GM12878 (cell line): ENCODE data around the gene POP7. TPM values are rescaled to one million over a fixed set of nuclear protein-coding genes. Genes with fewer than 3 reads are reported as not detected.
A peak's percentile ranks its signal among the peaks of the same experiment; 100 is the strongest.

Source experiments
- ATAC-seq: fragments of 200-7000 bp; cut with Tn5 transposase; 3 replicates; pipeline ENCODE4 v1.9.1; 2020; ENCODE audit warnings: mild to moderate bottlenecking, moderate library complexity
- BruUV-seq: library from RNA; stranded (reverse); fragments of 400-500 nt; replicated peaks from 2 replicates; lab custom pipeline; 2021; lab: Mats Ljungman, UMichigan
- CTCF ChIA-PET: fragments of 300-600 bp; sonication (Branson Sonifier 250); formaldehyde crosslinking; extraction: SDS; loops from one replicate; lab custom pipeline; 2021; ENCODE audit warnings: inconsistent platforms; lab: Yijun Ruan, JAX
- POLR2A ChIA-PET: fragments of 350-600 bp; formaldehyde crosslinking; extraction: SDS; loops from one replicate; lab custom pipeline; 2021; ENCODE audit warnings: inconsistent platforms; lab: Charles Lee
- RAD21 ChIA-PET: fragments of 300-600 bp; sonication (Branson Sonifier 250); formaldehyde crosslinking; loops from one replicate; lab custom pipeline; 2023; ENCODE audit warnings: antibody characterized with exemption; ENCODE audit not compliant: unreplicated experiment; lab: Charles Lee
- SMC1A ChIA-PET: fragments of 300-600 bp; sonication (Branson Sonifier 250); formaldehyde crosslinking; loops from one replicate; lab custom pipeline; 2023; ENCODE audit not compliant: unreplicated experiment, uncharacterized antibody; lab: Charles Lee
- DNase-seq: peaks from one replicate; pipeline ENCODE4 v3.0.0-alpha.2; 2011; ENCODE audit warnings: low read depth, low spot score
- FAIRE-seq: peaks from 3 replicates; lab custom pipeline; 2011; peaks lifted over from hg19 to GRCh38; lab: Jason Lieb, UNC
- H2AFZ ChIP-seq: 2 replicates; pipeline ENCODE4 v1.6.0; 2011; ENCODE audit warnings: low read depth, low read length, control low read depth; ENCODE audit not compliant: control insufficient read depth
- H3K27ac ChIP-seq: 2 replicates; pipeline ENCODE4 v1.5.1; 2011; ENCODE audit warnings: control low read depth; ENCODE audit not compliant: control insufficient read depth, insufficient read depth
- H3K27me3 ChIP-seq, 2 experiments: replicated peaks in 1 of 2; 2 replicates each; pipeline versions ENCODE4 v1.6.0 to v1.6.1; 2011; ENCODE audit warnings: low read length in 1 of 2; ENCODE audit not compliant: control insufficient read depth in 2 of 2, insufficient read depth in 2 of 2
- H3K36me3 ChIP-seq, 2 experiments: 2 replicates each; pipeline ENCODE4 v1.5.1; 2011; ENCODE audit warnings: low read length in 1 of 2; ENCODE audit not compliant: control insufficient read depth in 2 of 2, insufficient read depth in 2 of 2
- H3K4me1 ChIP-seq: 2 replicates; pipeline ENCODE4 v1.6.1; 2011; ENCODE audit warnings: mild to moderate bottlenecking, low read length, moderate library complexity, mixed read lengths; ENCODE audit not compliant: control insufficient read depth, insufficient read depth
- H3K4me2 ChIP-seq: 2 replicates; pipeline ENCODE4 v1.6.0; 2011; ENCODE audit warnings: control low read depth; ENCODE audit not compliant: control insufficient read depth, insufficient read depth
- H3K4me3 ChIP-seq: fragments of 200-600 bp; sonication (generic); 2 replicates; pipeline ENCODE4 v1.5.1; 2016
- H3K79me2 ChIP-seq: 2 replicates; pipeline ENCODE4 v1.6.0; 2011; ENCODE audit warnings: low read length; ENCODE audit not compliant: control insufficient read depth, insufficient read depth
- H3K9ac ChIP-seq: 2 replicates; pipeline ENCODE4 v1.8.0; 2011; ENCODE audit warnings: low read length, control low read depth, mixed read lengths; ENCODE audit not compliant: control insufficient read depth, insufficient read depth
- H3K9me3 ChIP-seq: replicated peaks from 3 replicates; pipeline ENCODE4 v1.5.1; 2011; ENCODE audit warnings: mild to moderate bottlenecking, low read length; ENCODE audit not compliant: control insufficient read depth, insufficient read depth
- H4K20me1 ChIP-seq: 2 replicates; pipeline ENCODE4 v1.6.0; 2011; ENCODE audit not compliant: control insufficient read depth, insufficient read depth
- BRCA1 ChIP-seq: IDR thresholded peaks from 2 replicates; pipeline ENCODE4 v1.6.1; 2011; ENCODE audit warnings: low read depth, low read length, improper control_type of control experiment
- EED ChIP-seq: sonication (generic); IDR thresholded peaks from 2 replicates; pipeline ENCODE4 v1.6.1; 2016; ENCODE audit warnings: antibody characterized with exemption, low read depth
- EZH2 ChIP-seq: IDR thresholded peaks from 2 replicates; pipeline ENCODE4 v1.6.1; 2012; ENCODE audit warnings: low read depth, mild to moderate bottlenecking, control low read depth, inconsistent platforms, low read length, borderline replicate concordance; ENCODE audit not compliant: control insufficient read depth
- KAT2A ChIP-seq: conservative IDR thresholded peaks from 2 replicates; pipeline ENCODE4 v1.6.1; 2011; ENCODE audit warnings: low read depth, low read length; ENCODE audit not compliant: control insufficient read depth
- KDM1A ChIP-seq: fragments of 200-600 bp; sonication (generic); IDR thresholded peaks from 2 replicates; pipeline ENCODE4 v1.6.1; 2016; ENCODE audit warnings: borderline replicate concordance
- MAX ChIP-seq: IDR thresholded peaks from 2 replicates; pipeline ENCODE4 v1.6.1; 2012; ENCODE audit warnings: low read depth, low read length, improper control_type of control experiment
- NFIC ChIP-seq: IDR thresholded peaks from 2 replicates; pipeline ENCODE4 v1.6.1; 2012; ENCODE audit warnings: low read depth, mild to moderate bottlenecking, inconsistent platforms, low read length, moderate library complexity
- NR2C2 ChIP-seq: IDR thresholded peaks from 2 replicates; pipeline ENCODE4 v1.6.1; 2011; ENCODE audit warnings: borderline replicate concordance, low read depth; ENCODE audit not compliant: control insufficient read depth, insufficient read length
- RCOR1 ChIP-seq: conservative IDR thresholded peaks from 2 replicates; pipeline ENCODE4 v1.6.1; 2012; ENCODE audit warnings: low read depth, low read length, improper control_type of control experiment
- SPI1 ChIP-seq: IDR thresholded peaks from 2 replicates; pipeline ENCODE4 v1.6.1; 2011; ENCODE audit warnings: low read depth, mild to moderate bottlenecking, low read length, moderate library complexity, borderline replicate concordance; ENCODE audit not compliant: insufficient read depth
- SREBF2 ChIP-seq: IDR thresholded peaks from 2 replicates; pipeline ENCODE4 v1.6.1; 2012; ENCODE audit warnings: mild to moderate bottlenecking, low read length
- ZBTB11 ChIP-seq: fragments of 450-650 bp; formaldehyde crosslinking; IDR thresholded peaks from 2 replicates; pipeline ENCODE4 v1.5.0; 2022; ENCODE audit warnings: mild to moderate bottlenecking, missing genetic modification characterization
- ZNF217 ChIP-seq: fragments of 450-650 bp; IDR thresholded peaks from 2 replicates; pipeline ENCODE4 v1.6.1; 2017; ENCODE audit warnings: antibody characterized with exemption, mild to moderate bottlenecking
- ZNF592 ChIP-seq: fragments of 450-650 bp; IDR thresholded peaks from 2 replicates; pipeline ENCODE4 v1.6.1; 2017; ENCODE audit warnings: mild to moderate bottlenecking, moderate library complexity
- WGBS: methylation state at CpG from one replicate; pipeline ENCODE4 v1.1.6; 2016; ENCODE audit warnings: low lambda C conversion rate; ENCODE audit not compliant: insufficient replicate concordance, insufficient coverage; ENCODE audit errors: missing lambda C conversion rate; 5-methylcytosine and 5-hydroxymethylcytosine counted together
- in situ Hi-C: fragments of 300-500 bp; cut with MboI; formaldehyde crosslinking; loops from 9 replicates; pipeline ENCODE4 v1.14.3; 2018; ENCODE audit warnings: mixed read lengths
- intact Hi-C: fragments of 100-400 bp; cut with micrococcal nuclease; formaldehyde crosslinking; loops from one replicate; pipeline ENCODE4 v1.14.2; 2022; ENCODE audit not compliant: unreplicated experiment
- polyA plus RNA-seq, 11 experiments: library from polyadenylated mRNA; depleted of rRNA in 4 of 11; unstranded in 6 of 11; stranded (reverse) in 5 of 11; fragments of >200 nt; fragmentation: Nextera tagmentation in 4 of 11; fragmentation: Illumina TruSeq in 1 of 11; extraction: Ambion mirVana in 4 of 11; extraction: Trizol in 1 of 11; gene quantifications; 1 replicate in 1 of 11; 2 replicates in 10 of 11; pipeline versions ENCODE4 v1.2.1 to v1.2.3, GENCODE V29; 2011 to 2016; ENCODE audit warnings: inconsistent platforms in 2 of 11, missing spikeins in 2 of 11, low read depth in 1 of 11
- total RNA-seq, 4 experiments: library from RNA; depleted of rRNA in 3 of 4; stranded (reverse); fragments of >200 nt in 3 of 4; fragmentation: Illumina TruSeq in 1 of 4; extraction: Trizol in 1 of 4; gene quantifications; 2 replicates each; pipeline versions ENCODE4 v1.2.1 to v1.2.3, GENCODE V29; 2013 to 2021

Gene POP7
- total and polyA plus RNA-seq, 10 of the 15 experiments (the other 5 are each of a cell fraction or from before 2014, with no cell fraction given), result 12.1 to 148 (median 51.7) TPM

GRCh38 chr7:100674411-100675104 lies 31.4 kb upstream of the POP7 start:
- no TSS peak for BruUV-seq
- peak overlapping the region; percentile 72 for H3K4me2 ChIP-seq
- H3K9me3 ChIP-seq, result no peaks in the 10 kb centered on the region
- H3K4me1 ChIP-seq, result no peaks in the 10 kb centered on the region; the same call in 1 of the 2 replicates
- ATAC-seq (peak; percentile 7), DNase-seq (no peak), FAIRE-seq (no peak)
- intact Hi-C loops, result loop anchor here (1.0 kb wide), 1 partner anchor 41 kb away; no protein-coding TSS in a partner anchor
- in situ Hi-C loops, result loop anchor here (25.0 kb wide), 1 partner anchor 212 kb away; the partner anchor contains the start of gene SPACDR
- H3K27ac ChIP-seq, result peak overlapping the region; percentile 92
- H4K20me1 ChIP-seq, result 0 out of 2 replicates have a peak, but pooled peaks cover 3% of the 10 kb centered on the region
- SMC1A ChIA-PET, result interaction anchor here (0.7 to 0.9 kb wide), 2 partner anchors 42 to 171 kb away, joined by 3 to 4 read pairs; no protein-coding TSS in a partner anchor
- H3K27me3 ChIP-seq, result no peaks in the 10 kb centered on the region
- CTCF ChIA-PET, result interaction anchor here (1.1 kb wide), 3 partner anchors 16 to 40 kb away, joined by 3 to 4 read pairs (median 3); no protein-coding TSS in a partner anchor
- POLR2A ChIA-PET, result interaction anchor here (0.6 to 1.8 kb wide), 6 partner anchors 31 to 1722 kb away, joined by 3 to 7 read pairs (median 5); partner anchors contain the start of genes FBXO24, LRCH4, MOSPD3 and POP7
- no peak overlapping the region for H2AFZ ChIP-seq
- peaks cover 24% of the 10 kb centered on the region for H3K79me2 ChIP-seq
- H3K36me3 ChIP-seq, result peaks cover 4 to 21% of the 10 kb centered on the region in 2 experiments; a peak in 2 of 4 replicates
- RAD21 ChIA-PET, result interaction anchor here (0.5 to 1.3 kb wide), 4 partner anchors 62 to 215 kb away, joined by 3 to 5 read pairs (median 3); partner anchors contain the start of genes MOSPD3 and UFSP1
- peak overlapping the region; percentile 94 for H3K9ac ChIP-seq
- peak overlapping the region; percentile 98 for H3K4me3 ChIP-seq
- 2% methylated on average over 43 of the region's 43 CpGs for WGBS
- TF ChIP-seq SPI1 (peak; percentile 37; the same call in 1 of the 2 replicates), ZNF592 (no peak), NR2C2 (no peak), ZNF217 (no peak), NFIC (no peak), BRCA1 (no peak), EED (0 out of 2 replicates have a peak, but pooled peaks have one; percentile 15), KAT2A (no peak), MAX (no peak), SREBF2 (no peak), RCOR1 (no peak), EZH2 (no peak), ZBTB11 (CRISPR knock-in tag) (no peak), KDM1A (no peak)
